CD4-positive, alpha-beta T cell (primary cell): ENCODE data around the gene SCNN1G. TPM values are rescaled to one million over a fixed set of nuclear protein-coding genes. Genes with fewer than 3 reads are reported as not detected.

Experiments used
- ATAC-seq: fragments of 200-7000 bp; cut with Tn5 transposase; one replicate; pipeline ENCODE4 v1.10.0; 2022; ENCODE audit warnings: mild to moderate bottlenecking; ENCODE audit not compliant: poor library complexity
- CTCF ChIA-PET: fragments of 350-600 bp; sonication (Branson Sonifier 250); formaldehyde crosslinking; loops from one replicate; lab custom pipeline; 2021; ENCODE audit warnings: antibody characterized with exemption, inconsistent platforms; lab: Charles Lee
- POLR2A ChIA-PET: fragments of 350-600 bp; sonication (Branson Sonifier 250); formaldehyde crosslinking; loops from one replicate; lab custom pipeline; 2021; ENCODE audit warnings: antibody characterized with exemption, inconsistent platforms; lab: Charles Lee
- DNase-seq, 14 experiments: peaks; one replicate each; pipeline ENCODE4 v3.0.0-alpha.2; 2013 to 2020; ENCODE audit warnings: mixed read lengths in 2 of 14
- H3K27ac ChIP-seq, 2 donors: one replicate each; pipeline versions ENCODE4 v1.5.1 to v1.7.0; 2013; ENCODE audit warnings: low read length in 2 of 2, low read depth in 1 of 2, mild to moderate bottlenecking in 1 of 2
- H3K27me3 ChIP-seq, 2 experiments: 1 replicate in 1 of 2; 2 replicates in 1 of 2; pipeline versions ENCODE4 v1.6.1 to v1.7.0; 2013; ENCODE audit warnings: low read length in 2 of 2, control low read depth in 1 of 2, mild to moderate bottlenecking in 1 of 2, moderate library complexity in 1 of 2; ENCODE audit not compliant: insufficient read depth in 2 of 2, control insufficient read depth in 1 of 2
- H3K36me3 ChIP-seq: one replicate; pipeline ENCODE4 v1.6.1; 2013; ENCODE audit warnings: low read length, control low read depth; ENCODE audit not compliant: insufficient read depth
- H3K4me1 ChIP-seq: one replicate; pipeline ENCODE4 v1.6.1; 2013; ENCODE audit warnings: low read length, control low read depth; ENCODE audit not compliant: insufficient read depth
- H3K4me3 ChIP-seq: one replicate; pipeline ENCODE4 v1.5.1; 2013; ENCODE audit warnings: mild to moderate bottlenecking, low read length, moderate library complexity
- H3K9me3 ChIP-seq, 2 experiments: 1 replicate in 1 of 2; 2 replicates in 1 of 2; pipeline versions ENCODE4 v1.6.1 to v1.7.0; 2013; ENCODE audit warnings: low read length in 2 of 2, mild to moderate bottlenecking in 2 of 2, control low read depth in 1 of 2, moderate library complexity in 1 of 2; ENCODE audit not compliant: control insufficient read depth in 1 of 2, insufficient read depth in 1 of 2
- H3K27ac Mint-ChIP-seq: one replicate; pipeline ENCODE4 v1.8.0; 2020; ENCODE audit warnings: mixed read lengths
- H3K27me3 Mint-ChIP-seq: one replicate; pipeline ENCODE4 v1.8.0; 2021; ENCODE audit warnings: mixed read lengths
- H3K36me3 Mint-ChIP-seq: one replicate; pipeline ENCODE4 v1.8.0; 2021; ENCODE audit warnings: low read depth, mixed read lengths
- H3K4me1 Mint-ChIP-seq: one replicate; pipeline ENCODE4 v1.8.0; 2021; ENCODE audit warnings: low read depth, mixed read lengths
- H3K4me3 Mint-ChIP-seq: one replicate; pipeline ENCODE4 v1.8.0; 2020; ENCODE audit warnings: mild to moderate bottlenecking, mixed read lengths
- H3K9me3 Mint-ChIP-seq: one replicate; pipeline ENCODE4 v1.8.0; 2020; ENCODE audit warnings: mixed read lengths
- intact Hi-C, 2 experiments: fragments of 100-400 bp; cut with DNase I in 1 of 2; cut with micrococcal nuclease in 1 of 2; formaldehyde crosslinking; loops; one replicate each; pipeline versions ENCODE4 v1.15.1 to v1.9.0; 2023 to 2025; cut with DNase I, micrococcal nuclease
- total RNA-seq, 174 experiments: library from RNA in 2 of 174; stranded (reverse) in 2 of 174; gene quantifications; one replicate each; pipeline ENCODE4 v1.2.3 and lab custom pipeline; 2021 to 2026
- TF ChIP-seq, protein P1 (sequence below): fragments of 200-600 bp; IDR thresholded peaks from one replicate; pipeline ENCODE4 v1.8.0; 2022; ENCODE audit warnings: antibody characterized with exemption, mild to moderate bottlenecking

The SCNN1G gene
- total RNA-seq, 2 experiments from 2014 or later, result not detected

DNA sequence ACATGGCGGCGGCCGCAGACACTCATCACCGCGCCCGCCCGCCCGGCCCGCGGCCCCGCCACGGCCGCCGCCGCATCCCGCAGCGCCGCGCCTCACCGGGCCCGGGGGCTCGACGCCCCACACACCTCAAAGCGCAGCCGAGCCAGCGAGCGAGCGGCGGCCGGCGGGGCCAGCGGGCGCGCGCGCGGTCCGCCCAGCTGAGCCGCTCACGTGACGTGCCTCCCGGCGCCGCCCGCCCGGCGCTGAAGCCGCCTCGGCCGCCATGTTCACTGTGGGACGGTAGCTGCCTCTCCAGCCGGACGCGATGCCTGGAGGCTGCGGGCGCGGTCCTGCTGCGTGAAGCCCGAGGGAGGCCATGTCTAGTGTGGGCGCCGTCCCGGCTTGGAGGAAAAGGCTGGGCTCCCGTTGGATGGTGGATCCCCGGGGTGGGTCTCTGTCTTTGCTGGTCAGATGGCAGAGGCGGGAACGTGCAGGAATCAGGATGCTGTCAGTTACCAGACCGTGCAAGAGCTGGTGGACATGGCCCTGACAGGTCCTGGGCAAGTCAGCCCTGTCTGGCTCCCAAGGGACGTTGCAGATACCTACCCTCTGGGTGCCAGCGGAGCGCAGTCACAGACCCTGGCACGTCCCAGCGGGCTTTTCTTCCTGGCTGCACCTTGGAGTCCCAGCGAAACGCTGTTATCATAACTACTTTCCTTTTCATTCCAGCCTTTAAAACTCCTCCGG lies 33.1 kb upstream of the SCNN1G start, which contains the start of gene USP31:
Gene USP31, minus strand, starts transcription at position 186 of the 726 bp plus-strand sequence. Its CDS starts 182 bp downstream, at position 4.
- Histone ChIP-seq H3K4me3 (peak within 1 kb of the TSS; percentile 80), H3K36me3 (no peaks in the 10 kb centered on the region), H3K4me1 (peaks cover 15% of the 10 kb centered on the region), H3K9me3 (no peaks in the 10 kb centered on the region), H3K27me3 (peaks cover 0 to 4% of the 10 kb centered on the region in 2 experiments), H3K27ac (no peak within 1 kb of the TSS)
- Mint-ChIP-seq H3K36me3 (peaks cover 9% of the 10 kb centered on the region), H3K27me3 (peaks cover 17% of the 10 kb centered on the region), H3K4me3 (peak within 1 kb of the TSS; percentile 96), H3K27ac (peak within 1 kb of the TSS; percentile 83), H3K9me3 (no peaks in the 10 kb centered on the region), H3K4me1 (peaks cover 27% of the 10 kb centered on the region)
- ChIA-PET CTCF (interaction anchor here (1.0 kb wide), 1 partner anchor 32 kb away, joined by 3 read pairs; no protein-coding TSS in a partner anchor), POLR2A (interaction anchor here (0.6 to 1.5 kb wide), 5 partner anchors 8 to 1647 kb away, joined by 3 to 4 read pairs (median 3); no protein-coding TSS in a partner anchor)
- peak; percentile 97 for ATAC-seq
- intact Hi-C loops, result loop anchor here in 1 of 2 experiments (2.0 to 5.0 kb wide), 2 partner anchors 1551 to 1627 kb away; partner anchors contain the start of gene METTL9
- TF ChIP-seq, protein P1, sequence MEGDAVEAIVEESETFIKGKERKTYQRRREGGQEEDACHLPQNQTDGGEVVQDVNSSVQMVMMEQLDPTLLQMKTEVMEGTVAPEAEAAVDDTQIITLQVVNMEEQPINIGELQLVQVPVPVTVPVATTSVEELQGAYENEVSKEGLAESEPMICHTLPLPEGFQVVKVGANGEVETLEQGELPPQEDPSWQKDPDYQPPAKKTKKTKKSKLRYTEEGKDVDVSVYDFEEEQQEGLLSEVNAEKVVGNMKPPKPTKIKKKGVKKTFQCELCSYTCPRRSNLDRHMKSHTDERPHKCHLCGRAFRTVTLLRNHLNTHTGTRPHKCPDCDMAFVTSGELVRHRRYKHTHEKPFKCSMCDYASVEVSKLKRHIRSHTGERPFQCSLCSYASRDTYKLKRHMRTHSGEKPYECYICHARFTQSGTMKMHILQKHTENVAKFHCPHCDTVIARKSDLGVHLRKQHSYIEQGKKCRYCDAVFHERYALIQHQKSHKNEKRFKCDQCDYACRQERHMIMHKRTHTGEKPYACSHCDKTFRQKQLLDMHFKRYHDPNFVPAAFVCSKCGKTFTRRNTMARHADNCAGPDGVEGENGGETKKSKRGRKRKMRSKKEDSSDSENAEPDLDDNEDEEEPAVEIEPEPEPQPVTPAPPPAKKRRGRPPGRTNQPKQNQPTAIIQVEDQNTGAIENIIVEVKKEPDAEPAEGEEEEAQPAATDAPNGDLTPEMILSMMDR, result no peak
- DNase-seq, result peak; percentile 79 to 95 (median 88)

DNA sequence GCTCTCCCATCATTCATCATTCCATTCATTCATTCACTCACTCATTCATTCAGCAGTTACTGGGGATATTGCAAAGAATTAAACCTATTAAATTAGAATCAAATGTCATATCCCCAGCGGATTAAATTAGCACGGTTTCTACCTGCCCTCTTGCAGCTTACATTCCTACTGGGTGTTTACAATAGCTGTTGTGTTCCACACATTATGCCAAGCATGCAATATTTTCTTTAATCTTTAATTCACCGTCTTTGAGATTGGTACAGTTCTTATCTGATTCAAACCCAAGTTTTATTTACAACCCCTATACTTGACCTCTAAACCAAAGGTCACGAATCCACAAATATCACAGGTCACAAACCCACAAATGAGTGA lies 32.6 kb upstream of the SCNN1G start:
- TF ChIP-seq, protein P1, result no peak
- intact Hi-C loops, result loop anchor here in 1 of 2 experiments (2.0 to 5.0 kb wide), 2 partner anchors 1551 to 1628 kb away; partner anchors contain the start of gene METTL9
- peaks cover 15% of the 10 kb centered on the region for H3K4me1 ChIP-seq
- peaks cover 0 to 4% of the 10 kb centered on the region in 2 experiments for H3K27me3 ChIP-seq
- ChIA-PET POLR2A (interaction anchor here (0.6 to 1.5 kb wide), 4 partner anchors 9 to 1391 kb away, joined by 3 to 4 read pairs (median 4); no protein-coding TSS in a partner anchor), CTCF (no interaction called here)
- DNase-seq (no peak), ATAC-seq (no peak)
- peaks cover 9% of the 10 kb centered on the region for H3K36me3 Mint-ChIP-seq
- no peaks in the 10 kb centered on the region for H3K9me3 ChIP-seq
- H3K27me3 Mint-ChIP-seq, result peaks cover 22% of the 10 kb centered on the region
- no peaks in the 10 kb centered on the region for H3K9me3 Mint-ChIP-seq
- peaks cover 24% of the 10 kb centered on the region for H3K4me1 Mint-ChIP-seq
- H3K36me3 ChIP-seq, result no peaks in the 10 kb centered on the region
- peak overlapping the region; percentile 83 for H3K27ac Mint-ChIP-seq
- H3K4me3 ChIP-seq, result peak overlapping the region; percentile 80
- no peak overlapping the region for H3K27ac ChIP-seq
- H3K4me3 Mint-ChIP-seq, result peak overlapping the region; percentile 95

DNA sequence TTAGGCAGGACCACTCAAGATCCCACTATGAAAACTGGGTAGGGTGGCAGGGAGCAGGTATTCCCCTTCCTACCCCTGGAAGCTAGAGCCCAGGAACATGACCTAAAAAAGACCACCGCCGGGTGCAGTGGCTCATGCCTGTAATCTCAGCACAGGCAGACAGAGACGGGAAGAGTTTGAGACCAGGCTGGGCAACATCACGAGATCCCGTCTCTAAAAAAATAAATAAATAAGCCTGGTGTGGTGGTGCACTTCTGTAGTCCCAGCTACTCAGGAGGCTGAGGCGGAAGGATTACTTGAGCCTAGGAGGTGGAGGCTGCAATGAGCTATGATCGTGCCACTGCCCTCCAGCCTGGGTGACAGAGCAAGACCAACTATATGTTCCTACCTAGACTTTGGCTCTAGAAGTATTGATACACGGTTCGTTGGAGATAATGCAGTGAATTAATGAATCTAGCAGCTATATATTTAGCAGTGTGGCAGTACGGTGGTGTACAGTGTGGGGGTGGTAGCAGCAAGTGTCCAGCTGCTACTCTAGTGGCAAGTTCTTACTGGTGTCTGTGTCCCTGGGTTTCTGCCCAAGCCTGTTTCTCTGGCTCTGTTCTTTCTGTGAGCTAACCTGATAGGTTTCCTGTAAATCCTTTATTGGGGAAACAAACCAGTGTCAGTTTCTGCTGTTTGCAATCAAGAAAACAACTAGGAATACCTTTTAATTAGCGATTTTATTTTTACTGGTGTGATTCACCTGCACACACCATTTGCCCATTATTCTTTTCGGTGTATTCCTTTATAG lies 30.0 kb upstream of the SCNN1G start:
- H3K9me3 Mint-ChIP-seq, result no peaks in the 10 kb centered on the region
- peaks cover 19% of the 10 kb centered on the region for H3K4me1 ChIP-seq
- H3K36me3 ChIP-seq, result no peaks in the 10 kb centered on the region
- POLR2A ChIA-PET, result no interaction called here
- intact Hi-C loops, result no loop called here
- H3K27ac ChIP-seq, result no peak overlapping the region
- peaks cover 19% of the 10 kb centered on the region for H3K4me1 Mint-ChIP-seq
- CTCF ChIA-PET, result no interaction called here
- no peak for DNase-seq
- H3K36me3 Mint-ChIP-seq, result peaks cover 9% of the 10 kb centered on the region
- H3K4me3 ChIP-seq, result no peak overlapping the region
- no peak overlapping the region for H3K27ac Mint-ChIP-seq
- peaks cover 30% of the 10 kb centered on the region for H3K27me3 Mint-ChIP-seq
- no peak for ATAC-seq
- TF ChIP-seq, protein P1, result no peak
- no peaks in the 10 kb centered on the region for H3K9me3 ChIP-seq
- H3K27me3 ChIP-seq, result peaks cover 0 to 4% of the 10 kb centered on the region in 2 experiments
- peak overlapping the region; percentile 42 for H3K4me3 Mint-ChIP-seq
